ENCODE results near the gene PTPRK.

DNA sequence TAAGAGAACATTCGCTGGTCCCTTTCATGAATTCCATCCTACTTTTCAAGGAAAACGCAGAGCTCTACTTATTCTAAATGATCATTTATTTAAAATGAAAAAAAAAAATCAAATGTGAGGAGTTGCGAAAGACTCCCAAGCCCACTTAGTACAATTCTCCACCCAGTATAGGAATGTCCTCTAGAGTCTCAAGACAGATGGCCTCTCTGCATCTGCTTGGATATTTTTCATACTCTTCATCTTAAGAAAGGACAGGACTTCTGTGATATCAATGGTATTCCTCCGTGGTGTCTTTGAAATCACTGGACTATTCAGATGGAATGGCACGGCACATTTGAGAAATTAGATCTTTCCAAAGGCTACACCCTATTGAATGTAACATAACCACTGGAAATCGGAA is 107.1 kb downstream of the PTPRK start:
- TF ChIP-seq, protein P1, sequence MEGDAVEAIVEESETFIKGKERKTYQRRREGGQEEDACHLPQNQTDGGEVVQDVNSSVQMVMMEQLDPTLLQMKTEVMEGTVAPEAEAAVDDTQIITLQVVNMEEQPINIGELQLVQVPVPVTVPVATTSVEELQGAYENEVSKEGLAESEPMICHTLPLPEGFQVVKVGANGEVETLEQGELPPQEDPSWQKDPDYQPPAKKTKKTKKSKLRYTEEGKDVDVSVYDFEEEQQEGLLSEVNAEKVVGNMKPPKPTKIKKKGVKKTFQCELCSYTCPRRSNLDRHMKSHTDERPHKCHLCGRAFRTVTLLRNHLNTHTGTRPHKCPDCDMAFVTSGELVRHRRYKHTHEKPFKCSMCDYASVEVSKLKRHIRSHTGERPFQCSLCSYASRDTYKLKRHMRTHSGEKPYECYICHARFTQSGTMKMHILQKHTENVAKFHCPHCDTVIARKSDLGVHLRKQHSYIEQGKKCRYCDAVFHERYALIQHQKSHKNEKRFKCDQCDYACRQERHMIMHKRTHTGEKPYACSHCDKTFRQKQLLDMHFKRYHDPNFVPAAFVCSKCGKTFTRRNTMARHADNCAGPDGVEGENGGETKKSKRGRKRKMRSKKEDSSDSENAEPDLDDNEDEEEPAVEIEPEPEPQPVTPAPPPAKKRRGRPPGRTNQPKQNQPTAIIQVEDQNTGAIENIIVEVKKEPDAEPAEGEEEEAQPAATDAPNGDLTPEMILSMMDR (IDR thresholded peaks at IDR 0.05) = no peak
- TF ChIP-seq POLR2AphosphoS5 (IDR thresholded peaks at IDR 0.05) = no peak

Measured in transverse colon (tissue), 4 donors.